ENCODE measurements around the gene VAC14.

The VAC14 gene

DNA sequence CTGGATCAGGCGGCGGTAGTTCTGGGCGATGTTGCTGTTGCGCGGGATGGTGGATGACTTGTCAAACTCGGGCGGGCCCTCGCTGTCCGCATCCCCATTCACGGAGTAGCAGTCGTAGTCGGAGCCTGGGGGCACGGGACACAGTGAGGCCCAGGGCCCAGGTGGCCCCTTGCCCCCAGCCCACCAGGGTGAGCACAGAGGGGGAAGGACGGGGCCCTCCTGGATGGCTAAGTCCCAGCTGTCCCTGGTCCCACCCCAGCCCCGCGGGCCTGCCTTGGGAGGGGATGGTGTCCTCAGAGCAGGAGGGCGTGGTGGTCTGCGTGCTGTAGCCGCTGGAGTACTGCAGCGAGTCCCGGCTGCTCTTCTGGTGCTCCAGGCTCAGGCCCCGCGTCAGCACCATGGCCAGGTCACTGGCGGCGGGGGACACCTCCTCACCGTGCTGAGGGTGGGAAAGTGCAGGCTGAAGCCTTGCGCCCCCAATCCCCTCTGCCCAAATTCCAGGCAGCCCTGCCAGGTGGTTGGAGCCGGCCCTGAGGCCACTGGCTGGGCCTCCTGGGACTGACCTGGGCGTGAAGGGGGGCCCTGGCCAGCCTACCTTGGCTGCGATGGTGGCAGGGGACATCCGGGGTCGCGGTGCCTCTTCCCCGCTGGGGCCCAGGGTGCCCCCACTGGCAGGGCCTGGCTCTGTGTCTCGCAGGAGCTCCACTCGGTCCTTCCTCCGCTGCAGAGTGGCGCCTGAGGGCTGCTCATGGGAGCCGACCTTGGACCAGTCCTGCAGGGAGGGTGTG is 136.4 kb downstream of the VAC14 start:
- DNase-seq (ENCODE audit: low read depth in 2 of 2, low spot score in 1 of 2): no peak

DNA sequence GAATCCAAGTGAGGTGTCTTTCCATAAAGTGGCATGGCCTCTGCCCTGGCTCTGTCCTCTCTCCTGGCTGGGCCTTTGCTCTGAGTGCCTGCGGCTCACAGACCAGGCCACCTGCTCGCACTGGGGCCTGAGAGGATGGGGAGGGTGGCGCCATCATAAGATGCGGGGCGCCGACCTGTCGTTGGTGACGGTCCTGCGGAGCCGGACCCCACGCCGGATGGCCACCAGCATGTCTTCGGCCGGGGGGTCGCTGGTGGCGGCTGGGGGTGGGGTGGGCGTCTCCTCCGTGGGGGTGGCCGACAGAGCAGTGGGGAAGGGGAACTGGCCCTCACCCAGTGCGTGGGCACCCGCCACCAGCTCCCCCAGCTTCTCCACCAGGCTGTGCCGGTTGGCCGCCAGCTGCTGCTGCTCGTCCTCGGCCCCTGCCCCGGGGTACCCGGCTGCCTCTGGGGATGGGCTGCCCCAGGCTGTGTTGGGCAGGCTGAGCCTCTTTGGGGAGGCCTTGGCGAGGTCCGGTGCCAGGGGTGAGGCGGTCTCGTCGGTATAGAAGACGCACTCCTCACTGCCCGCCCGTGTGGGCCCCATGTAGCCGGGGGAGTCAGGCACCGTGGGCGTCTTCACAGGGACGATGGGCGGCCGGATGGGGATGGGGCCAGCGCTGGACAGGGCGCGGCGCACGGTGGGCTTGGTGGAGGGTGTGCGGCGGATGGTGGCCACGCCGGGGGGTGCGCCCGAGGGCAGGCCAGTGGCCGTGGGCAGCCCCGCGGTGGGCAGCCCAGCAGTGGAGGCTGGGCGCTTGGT is 137.2 kb downstream of the VAC14 start:
- DNase-seq (ENCODE audit: low read depth in 2 of 2, low spot score in 1 of 2): no peak

DNA sequence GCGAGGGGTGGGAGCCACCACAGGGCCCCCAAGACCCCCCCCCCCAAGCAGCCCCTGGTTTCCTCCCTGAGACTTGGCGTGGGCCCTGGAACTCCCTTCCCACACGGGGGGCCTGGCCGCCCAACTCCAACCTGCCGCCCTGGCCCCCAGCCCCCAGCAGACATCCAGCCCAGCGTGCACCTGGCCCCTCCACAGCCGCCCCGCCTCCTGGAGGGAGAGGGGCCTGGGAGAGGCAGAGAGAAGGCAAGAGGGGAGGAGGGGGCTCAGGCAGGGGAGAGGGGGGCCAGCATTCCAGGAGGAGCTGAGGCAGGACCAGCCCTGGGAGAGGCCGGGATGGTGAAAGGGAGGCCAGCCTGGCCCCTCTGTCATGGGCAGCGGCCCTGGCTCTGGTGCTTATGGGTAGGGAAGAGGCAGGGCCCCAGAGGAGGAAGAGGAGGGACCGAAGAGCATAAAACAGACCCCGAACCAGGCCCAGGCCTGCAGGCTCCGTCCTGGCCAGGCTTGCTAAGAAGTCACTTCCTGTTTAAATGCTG is 137.9 kb downstream of the VAC14 start:
- DNase-seq (ENCODE audit: low read depth in 2 of 2, low spot score in 1 of 2): no peak

DNA sequence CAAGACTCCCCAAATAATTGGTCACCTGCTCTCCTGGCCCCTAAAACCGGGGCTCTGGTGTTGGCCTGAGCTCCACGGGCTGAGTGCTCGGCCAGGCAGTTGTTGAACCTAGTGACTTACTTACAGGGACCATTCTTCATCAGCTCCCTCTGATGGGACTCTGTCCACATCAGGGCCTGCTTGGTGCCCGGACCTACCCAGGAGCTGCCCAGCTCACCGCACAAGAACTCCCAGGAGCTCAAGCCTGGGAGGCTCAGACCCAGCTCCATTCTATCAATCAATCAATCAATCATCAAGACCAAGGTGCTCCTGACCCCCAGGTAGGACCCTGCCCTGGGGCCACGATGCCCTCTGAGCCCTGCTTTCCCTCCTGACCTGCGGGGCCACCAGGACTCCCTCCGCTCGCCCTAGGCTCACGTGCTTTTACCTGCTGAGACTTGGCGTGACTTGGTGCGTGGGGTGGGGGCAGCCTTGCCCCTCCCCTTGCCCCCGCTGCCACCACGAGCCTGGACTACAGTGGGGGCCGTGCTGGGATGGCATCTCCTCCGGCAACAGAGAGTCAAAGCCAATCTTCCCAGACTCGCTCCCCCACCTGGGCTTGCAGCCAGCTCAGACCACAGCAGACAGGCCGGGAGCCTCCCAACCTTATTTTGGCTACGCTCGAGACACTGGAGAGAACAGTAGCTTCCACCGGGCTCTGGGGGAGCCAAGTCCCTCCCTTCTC is 138.9 kb downstream of the VAC14 start:
- no peak for DNase-seq (ENCODE audit: low read depth in 2 of 2, low spot score in 1 of 2)

DNA sequence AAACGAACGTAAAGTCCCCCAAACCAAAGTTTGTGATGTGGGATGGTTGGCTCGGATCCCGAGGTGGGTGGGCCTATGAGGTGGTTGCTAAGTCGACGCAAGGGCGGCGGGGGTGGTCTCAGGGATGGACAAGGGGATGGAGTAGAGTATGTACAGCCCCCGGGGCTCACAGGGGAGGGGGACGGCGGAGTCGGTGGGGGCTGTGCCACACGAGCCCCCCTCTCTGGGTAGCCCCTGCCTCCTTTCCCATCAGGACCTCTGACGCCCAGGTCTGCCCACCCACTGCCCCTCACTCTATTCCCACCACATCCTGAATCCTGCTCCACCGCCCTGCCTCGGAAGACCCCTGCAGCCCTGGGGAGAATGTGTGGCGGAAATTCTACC is 139.4 kb downstream of the VAC14 start:
- no peak for DNase-seq (ENCODE audit: low read depth in 2 of 2, low spot score in 1 of 2)

DNA sequence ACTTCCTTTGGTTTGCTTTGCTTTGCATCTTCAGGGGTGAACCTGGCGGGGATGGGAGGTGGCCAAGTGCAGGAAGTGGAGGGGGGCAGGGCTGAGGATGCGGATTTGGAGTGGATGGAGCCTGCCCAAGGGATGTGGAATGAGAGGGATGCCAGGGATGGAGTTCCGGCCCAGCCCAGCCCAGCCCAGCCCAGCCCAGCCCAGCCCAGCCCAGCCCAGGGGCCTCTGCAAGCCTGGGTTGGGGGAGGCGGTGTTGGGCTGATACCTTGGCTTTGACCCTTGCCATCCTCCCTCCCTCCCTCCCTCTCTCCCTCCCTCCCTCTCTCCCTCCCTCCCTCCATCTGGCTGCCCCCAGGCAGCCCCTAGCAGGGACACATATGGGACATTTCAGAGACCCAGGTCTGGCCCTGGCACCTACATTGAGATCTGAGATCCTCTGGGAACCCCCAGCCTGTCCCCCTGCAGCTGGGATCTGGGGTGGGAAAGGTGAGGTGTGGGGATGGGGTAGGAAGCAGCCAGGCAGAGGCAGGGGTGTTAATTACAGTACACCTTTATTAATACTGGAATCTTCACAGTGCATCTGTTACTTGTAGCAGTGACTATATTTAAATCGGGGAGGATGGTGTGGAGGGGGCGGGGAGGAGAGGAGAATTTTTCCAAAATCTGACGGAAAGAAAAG is 140.1 kb downstream of the VAC14 start:
- no peak for DNase-seq (ENCODE audit: low read depth in 2 of 2, low spot score in 1 of 2)

DNA sequence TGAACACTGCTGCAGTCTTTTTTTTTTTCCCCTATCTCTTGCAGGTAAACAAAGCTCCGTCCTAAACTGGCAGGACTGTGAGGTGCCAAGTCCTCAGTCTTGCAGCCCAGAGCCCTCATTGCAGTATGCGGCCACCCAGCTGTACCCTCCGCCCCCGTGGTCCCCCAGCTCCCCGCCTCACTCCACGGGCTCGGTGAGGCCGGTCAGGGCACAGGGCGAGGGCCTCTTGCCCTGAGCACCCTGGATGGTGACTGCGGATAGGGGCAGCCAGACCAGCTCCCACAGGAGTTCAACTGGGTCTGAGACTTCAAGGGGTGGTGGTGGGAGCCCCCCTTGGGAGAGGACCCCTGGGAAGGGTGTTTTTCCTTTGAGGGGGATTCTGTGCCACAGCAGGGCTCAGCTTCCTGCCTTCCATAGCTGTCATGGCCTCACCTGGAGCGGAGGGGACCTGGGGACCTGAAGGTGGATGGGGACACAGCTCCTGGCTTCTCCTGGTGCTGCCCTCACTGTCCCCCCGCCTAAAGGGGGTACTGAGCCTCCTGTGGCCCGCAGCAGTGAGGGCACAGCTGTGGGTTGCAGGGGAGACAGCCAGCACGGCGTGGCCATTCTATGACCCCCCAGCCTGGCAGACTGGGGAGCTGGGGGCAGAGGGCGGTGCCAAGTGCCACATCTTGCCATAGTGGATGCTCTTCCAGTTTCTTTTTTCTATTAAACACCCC is 140.8 kb downstream of the VAC14 start:
- no peak for DNase-seq (ENCODE audit: low read depth in 2 of 2, low spot score in 1 of 2)

DNA sequence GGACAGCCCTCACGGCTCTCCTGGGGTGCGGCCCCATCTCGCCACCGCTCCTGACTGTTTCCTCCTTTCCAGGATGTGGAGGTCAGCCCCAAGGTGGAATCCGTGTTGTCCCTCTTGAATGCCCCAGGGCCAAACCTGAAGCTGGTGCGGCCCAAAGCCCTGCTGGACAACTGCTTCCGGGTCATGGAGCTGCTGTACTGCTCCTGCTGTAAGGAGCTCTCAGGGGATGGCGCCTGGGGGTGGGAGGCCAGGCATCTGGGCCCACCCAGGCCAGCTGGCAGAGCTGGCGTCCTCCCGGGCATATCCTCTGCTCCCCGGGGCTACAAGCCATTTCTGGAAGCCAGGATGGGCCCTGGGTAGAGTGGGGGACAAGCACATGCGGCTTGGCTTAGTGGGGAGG is 141.4 kb downstream of the VAC14 start:
- no peak for DNase-seq (ENCODE audit: low read depth in 2 of 2, low spot score in 1 of 2)

DNA sequence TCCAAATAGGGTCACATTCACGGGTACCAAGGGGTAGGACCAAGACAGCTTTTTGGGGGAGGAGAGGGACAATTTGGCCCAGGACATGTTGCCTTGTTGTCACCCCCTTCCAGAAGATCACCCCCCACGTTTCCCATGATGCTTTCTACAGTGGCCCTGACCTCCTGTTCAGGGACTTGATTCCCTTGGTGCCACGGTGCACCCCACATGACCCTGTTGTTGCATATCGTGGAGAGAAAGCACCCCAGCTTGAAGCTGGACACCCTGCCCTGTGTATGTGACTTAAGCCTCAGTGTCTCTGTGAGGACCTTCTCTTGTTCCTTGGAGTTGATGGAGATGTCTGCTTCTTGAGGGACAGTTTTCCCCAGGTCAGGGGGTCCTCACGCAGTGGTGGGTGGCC is 142.0 kb downstream of the VAC14 start:
- DNase-seq (ENCODE audit: low read depth in 2 of 2, low spot score in 1 of 2): no peak

DNA sequence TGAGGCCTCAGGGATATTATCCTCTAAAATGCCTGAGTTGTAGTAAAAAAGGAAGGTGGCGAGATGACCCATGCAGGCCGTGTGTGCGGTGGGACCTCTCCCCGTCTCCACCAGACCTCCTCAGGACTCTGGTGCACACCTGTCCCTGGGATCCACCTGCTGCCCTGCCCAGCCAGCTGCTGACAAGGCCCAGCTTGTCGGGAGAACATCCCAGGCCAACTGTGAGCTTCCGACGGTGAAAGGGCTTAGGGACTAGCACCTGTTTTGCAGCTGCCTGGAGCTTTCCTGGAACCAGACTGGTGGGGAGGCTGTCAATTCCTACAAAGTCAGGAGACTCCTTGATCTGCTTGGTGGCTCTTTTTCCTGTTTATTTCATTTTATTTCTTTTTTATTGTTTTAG is 143.0 kb downstream of the VAC14 start:
- DNase-seq (ENCODE audit: low read depth in 2 of 2, low spot score in 1 of 2): no peak

DNA sequence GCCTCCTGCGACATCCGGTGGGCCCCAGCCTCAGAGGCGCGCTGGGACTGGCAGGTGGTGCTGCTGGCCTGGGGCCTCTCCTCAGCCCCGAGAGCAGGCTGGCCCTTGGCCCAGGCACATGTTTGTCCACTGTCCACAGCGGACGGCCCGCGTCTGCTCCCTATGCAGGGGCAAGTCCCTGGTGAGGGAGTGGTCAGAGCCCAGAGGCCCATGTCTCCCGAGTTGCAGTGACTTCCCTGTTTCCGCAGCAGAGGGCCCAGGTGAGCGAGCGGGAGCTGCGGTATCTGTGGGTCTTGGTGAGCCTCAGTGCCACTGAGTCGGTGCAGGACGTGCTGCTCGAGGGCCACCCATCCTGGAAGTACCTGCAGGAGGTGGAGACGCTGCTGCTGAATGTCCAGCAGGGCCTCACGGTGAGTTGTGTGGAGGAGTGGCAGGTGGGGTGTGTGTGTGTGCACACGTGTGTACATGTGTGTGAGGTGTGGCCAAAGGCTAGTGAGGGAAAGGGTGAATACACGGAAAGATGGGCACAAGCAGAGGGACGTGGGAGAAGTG is 144.2 kb downstream of the VAC14 start:
- no peak for DNase-seq (ENCODE audit: low read depth in 2 of 2, low spot score in 1 of 2)

DNA sequence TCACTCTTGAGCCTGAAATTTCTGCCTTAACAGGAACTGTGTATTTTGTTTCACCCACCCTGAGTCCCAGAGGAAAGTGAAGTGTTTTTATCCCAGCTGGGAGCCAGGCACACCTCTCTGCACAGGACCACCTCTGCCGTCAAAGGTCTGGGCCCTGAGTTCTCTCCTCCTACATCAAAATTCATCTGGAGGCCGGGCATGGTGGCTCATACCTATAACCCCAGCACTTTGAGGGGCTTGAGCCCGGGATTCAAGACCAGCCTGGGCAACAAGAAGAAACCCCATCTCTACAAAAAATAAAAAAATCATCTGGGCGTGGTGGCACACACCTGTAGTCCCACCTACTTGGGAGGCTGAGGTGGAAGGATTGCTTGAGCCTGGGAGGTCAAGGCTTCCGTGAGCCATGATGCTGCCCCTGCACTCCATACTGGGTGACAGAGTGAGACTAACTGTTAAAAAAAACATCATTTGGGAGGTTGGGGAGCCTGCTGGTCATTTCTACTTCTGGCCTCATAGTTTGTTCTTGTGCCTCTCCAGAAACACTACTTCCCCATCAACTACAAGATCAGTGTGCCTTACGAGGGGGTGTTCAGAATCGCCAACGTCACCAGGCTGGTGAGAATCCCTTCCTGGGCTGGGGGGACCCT is 144.8 kb downstream of the VAC14 start:
- DNase-seq (ENCODE audit: low read depth in 2 of 2, low spot score in 1 of 2): no peak

DNA sequence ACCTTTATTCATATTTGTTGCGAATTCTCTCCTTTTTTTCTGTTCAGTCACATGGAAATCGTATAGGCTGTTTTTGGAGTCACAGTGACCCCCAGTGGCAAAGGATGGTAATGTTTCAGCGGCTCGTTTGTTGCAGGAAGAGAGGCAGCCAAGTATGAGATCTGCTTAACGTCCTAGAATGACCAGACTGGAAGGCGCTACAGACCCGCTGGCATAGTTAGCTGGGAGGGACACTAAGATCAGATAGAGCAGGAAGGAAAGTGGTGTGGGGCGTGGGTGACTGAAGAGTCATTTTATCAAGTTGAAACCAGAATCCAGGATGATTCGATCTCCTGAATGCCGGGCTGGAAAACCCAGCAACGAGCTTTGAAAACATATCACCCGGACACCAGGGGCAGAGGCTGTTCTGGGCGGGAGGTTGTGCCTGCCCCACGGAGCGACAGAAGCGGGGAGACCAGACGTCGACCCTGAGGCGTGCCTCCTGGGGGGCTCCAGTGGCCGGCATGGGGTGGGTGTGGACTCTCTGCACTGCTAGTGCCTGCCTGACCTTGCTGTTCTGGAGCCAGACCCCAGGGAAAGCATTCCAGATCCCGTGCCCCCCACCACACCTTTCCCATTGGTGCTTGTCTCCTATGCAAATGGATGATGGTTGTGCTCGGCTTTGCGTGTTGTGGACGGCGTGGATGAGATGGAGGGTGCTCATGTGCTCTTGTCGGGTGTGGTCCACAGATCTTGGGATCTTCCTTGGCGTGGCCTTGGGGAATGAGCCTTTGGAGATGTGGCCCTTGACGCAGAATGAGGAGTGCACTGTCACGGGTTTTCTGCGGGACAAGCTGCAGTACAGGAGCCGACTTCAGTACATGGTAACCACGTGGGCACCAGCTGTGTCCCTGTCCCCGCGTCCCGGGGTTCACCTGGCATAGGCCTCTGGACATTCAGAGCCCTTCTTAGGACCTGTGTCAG is 146.9 kb downstream of the VAC14 start:
- DNase-seq (ENCODE audit: low read depth in 2 of 2, low spot score in 1 of 2): peak; percentile 37 to 66

DNA sequence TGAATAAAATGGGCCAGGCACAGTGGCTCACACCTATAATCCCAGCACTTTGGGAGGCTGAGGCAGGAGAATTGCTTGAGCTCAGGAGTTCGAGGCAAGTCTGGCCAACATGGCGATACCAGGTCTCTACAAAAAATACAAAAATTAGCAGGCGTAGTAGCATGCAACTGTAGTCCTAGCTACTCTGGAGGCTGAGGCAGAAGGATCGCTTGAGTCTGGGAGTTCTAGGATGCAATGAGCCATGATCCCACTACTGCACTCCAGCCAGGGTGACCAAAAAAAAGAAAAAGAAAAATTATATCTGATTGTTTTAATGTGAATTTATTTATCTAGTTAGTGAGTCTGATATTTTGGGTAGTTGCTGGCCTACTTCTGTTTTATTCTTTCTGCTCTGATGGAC is 147.6 kb downstream of the VAC14 start:
- DNase-seq (ENCODE audit: low read depth in 2 of 2, low spot score in 1 of 2): no peak

DNA sequence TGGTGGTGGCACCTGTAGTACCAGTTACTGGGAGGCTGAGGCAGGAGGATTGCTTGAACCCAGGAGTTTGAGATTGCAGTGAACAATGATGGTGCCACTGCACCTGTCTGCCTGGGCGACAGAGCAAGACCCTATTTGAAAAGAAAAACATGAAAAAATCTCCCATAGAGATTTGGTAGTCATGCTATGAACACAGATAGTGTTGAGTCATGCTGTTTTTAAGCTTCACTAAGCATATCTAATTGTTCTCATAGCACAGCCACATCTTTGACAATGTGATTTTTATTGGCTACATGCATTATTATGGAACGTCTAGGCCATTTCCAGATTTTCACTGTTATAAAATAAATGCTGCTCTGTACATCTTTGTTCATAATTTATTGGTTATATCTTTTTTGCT is 148.6 kb downstream of the VAC14 start:
- no peak for DNase-seq (ENCODE audit: low read depth in 2 of 2, low spot score in 1 of 2)

DNA sequence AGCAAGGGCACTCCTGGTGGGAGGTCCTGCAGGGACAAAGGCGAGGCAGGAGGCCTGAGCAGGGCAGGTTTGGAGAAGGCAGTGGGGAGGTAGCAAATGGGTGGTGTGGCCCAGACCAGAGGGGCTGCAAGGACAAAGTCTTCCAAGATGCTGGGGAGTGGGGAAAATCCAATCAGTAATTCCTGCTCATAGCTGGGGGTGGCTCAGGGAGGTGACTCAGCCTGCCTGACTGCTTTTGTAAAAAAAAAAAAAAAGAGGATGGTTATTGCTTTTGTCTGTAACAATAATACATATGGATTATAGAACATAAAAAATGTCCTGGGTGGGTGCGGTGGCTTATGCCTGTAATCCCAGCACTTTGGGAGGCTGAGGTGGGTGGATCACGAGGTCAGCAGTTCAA is 149.4 kb downstream of the VAC14 start:
- DNase-seq (ENCODE audit: low read depth in 2 of 2, low spot score in 1 of 2): no peak

DNA sequence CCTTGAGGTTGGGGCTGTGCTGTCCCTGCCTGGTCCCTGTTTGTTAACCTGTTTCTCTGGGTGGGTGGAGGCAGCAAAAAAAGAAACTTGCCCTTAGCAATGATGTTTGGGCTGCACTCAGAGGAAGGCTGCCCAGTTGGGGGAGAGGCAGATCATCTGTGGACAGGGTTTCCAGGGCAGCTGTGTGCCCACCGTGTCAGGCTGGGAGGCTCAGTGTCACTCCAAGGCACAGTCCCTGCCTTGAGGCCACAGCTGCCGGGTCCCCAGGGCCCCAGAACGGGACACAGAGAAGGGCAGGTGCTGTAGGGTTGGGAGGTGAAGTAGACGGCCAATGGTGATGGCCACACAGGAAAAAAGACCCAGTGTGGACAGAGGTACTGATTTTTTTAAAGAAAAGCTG is 150.7 kb downstream of the VAC14 start:
- no peak for DNase-seq (ENCODE audit: low read depth in 2 of 2, low spot score in 1 of 2)

DNA sequence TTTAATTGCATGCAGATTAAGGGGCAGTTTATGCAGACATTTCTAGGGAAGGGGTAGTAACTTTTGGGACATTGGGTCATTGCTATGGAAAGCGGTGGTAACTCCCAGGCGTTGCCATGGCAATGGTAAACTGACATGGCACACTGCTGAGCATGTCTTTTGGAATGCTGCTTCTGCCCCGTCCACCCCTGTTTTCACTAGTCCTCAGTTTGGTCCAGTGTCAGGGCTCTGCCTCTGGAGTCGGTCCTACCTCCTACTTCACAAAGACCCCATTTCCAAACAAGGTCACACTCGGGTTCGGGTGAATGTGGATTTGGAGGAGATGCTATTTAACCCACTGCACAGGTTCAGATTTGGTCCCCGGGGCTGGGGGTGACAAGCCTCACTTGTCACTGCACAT is 151.7 kb downstream of the VAC14 start:
- no peak for DNase-seq (ENCODE audit: low read depth in 2 of 2, low spot score in 1 of 2)

DNA sequence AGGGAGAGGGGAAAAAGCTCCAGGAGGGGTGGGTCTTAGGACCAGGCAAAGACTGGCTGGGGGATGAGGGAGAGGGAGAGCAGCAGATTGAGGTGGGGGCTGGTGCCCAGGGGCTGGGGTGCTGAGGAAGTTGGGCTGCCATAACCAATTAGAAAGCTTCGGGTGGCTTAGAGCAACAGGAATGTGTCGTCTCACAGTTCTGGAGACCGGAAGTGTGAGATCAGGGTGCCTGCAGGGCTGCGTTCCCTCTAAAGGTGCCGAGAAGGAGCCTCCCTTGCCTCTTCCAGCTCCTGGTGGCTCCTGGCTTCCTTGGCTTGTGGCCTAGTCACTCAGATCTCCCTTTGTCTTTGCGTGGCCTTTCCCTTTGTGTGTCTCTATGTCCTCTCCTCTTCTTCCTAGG is 152.4 kb downstream of the VAC14 start:
- no peak for DNase-seq (ENCODE audit: low read depth in 2 of 2, low spot score in 1 of 2)

All from stimulated activated CD8-positive, alpha-beta memory T cell treated with anti-CD3 and anti-CD28 coated beads, Interleukin-4, amount 100 ng/mL, for 4 hours (primary cell).